Medulla oblongata (tissue), 1 donor: Measurements from ENCODE around the gene CHRNB2.

Experiments
- DNase-seq: peaks from one replicate; pipeline ENCODE4 v3.0.0-alpha.2; 2015; ENCODE audit errors: extremely low spot score

Gene CHRNB2

DNA sequence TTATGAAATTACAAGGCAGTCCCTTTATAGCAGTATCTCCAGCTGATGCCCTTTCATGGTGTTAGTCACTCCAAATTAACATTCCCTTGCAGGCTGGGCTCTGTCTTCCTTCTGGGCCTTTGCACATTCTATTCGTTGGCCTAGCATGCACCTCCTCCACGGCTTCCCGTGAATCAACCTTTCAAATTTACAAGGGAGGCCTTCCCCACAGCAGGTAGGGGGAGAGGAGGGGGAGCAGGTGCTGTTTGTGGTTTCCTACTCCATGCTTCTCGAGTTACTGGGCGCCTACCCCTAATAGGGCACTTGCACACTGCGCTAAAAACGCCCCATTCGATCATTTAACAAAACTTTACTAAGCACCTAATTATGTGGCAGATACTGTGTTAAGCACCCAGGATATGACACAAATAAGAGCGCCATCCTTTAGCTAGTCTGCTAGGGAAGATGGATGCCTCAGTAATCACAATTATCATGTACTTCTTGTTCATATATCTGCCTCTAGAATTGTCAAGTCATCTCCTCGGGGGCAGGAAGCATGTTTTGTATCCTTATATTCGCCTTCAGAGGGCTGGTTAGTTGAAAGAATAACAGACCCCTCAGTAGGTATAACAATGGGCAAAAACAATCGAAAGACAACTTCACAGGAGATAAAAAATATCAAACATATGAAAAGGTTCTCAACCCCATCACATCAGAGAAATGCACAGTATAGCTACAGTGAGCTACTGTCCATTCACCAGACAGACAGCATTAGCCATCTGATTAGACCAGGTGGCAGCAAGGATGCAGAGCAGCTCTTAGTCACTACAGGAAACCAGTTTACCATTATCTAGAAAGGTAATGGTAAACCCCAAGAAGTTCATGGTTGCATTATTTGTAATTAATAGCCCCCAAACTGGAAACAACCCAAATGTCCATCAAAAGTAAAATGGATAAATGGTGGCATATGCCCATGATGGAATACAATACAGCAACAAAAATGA lies 42.1 kb downstream of the CHRNB2 start:
- DNase-seq = no peak

DNA sequence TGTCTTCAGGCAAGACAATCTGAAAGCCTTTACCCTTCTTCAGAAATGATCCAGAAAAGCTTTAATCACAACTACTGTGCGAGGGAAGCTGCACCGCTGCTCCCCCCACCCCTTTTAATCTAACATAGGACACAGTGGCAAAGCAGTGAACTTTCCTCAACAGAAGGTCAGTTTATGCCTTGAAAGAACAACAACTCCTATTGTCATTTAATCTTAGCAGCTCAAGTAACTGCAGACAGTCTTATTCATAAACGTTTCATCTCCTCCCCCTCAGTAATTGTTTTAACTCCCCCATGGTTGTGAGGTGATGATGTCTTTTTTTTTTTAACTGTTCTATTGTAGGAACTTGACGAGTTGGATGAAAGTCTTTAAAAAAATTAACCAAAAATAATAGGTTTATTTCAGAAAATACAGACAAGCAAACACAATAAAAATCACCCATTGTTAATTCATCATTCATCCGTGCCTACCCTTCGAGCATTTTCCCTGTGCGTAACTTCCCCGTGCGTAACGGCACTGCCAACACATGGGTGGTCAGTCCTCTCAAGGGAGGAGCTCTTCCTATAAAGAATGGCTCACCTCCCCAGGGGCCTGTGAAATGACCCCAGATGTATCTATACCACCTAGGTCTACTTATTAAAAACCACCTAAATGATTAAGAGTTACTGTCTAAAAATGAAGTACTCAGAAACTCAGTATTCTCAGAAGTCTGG lies 43.7 kb downstream of the CHRNB2 start:
- DNase-seq = peak; percentile 58

- DNase-seq = no peak
Measured at GRCh38 chr1:154614247-154614646, 46.7 kb downstream of the CHRNB2 start.

DNA sequence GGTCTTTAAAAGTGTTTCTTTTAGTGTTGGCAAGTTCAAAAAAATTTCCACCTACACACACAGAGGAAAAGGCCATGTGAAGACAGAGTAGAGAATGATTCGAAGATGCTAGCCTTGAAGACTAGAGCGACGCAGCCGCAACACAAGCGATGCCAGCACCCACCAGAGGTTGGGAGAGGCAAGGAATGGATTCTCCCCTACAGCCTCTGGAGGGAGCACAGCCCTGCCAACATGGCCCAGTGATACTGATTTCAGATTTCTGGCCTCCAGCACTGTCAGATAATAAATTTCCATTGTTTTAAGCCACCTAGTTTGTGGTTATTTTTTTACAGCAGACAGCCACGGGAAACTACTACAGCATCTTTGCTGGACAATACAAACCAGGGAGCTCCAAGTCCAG lies 47.3 kb downstream of the CHRNB2 start:
- DNase-seq = no peak

DNA sequence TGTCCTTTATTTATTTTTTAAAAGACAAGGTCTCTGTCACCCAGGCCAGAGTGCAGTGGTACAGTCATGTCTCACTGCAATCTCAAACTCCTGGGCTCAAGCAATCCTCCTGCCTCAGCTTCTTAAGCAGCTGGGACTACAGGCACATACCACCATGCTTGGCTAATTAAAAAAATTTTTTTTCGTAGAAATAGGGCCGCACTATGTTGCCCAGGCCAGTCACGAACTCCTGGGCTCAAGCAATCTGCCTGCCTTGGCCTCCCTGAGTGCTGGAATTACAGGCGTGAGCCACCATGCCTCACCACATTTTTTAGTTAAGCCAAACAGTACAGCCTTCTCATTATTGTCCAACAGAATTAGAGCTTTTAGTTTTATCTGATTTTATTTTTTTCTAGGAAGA lies 47.8 kb downstream of the CHRNB2 start:
- no peak for DNase-seq

DNA sequence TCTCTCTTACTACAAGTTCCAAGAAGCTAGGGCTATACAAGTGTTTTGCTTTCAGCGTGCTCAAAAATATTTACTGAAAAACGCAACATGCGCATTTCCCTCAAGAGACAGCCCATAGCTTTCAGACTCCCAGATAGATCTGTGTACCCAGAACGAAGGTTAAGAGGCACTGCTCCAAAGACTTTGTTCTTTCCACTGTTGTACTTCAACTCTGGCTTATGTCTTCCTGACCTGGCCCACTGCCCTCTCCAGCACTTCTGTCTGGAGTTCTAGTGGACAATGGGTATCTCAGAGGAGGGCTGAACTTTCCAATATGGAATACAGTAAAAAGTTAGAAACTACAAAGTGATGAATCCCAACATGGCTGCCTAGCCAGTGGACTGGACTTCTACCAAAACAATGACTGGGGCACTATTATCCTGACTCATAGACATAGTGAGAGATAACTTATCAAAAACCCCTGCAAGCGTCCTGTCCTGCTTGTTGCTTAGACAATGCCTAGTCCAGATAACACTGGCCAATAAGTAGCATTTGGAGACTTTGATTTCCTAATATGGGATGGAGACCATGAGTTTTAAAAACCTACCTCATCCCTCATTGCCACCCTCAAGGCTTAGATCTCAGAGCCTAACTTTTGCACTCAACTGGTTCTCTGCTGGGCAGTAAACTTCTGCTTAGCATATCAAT lies 49.2 kb downstream of the CHRNB2 start:
- no peak for DNase-seq

DNA sequence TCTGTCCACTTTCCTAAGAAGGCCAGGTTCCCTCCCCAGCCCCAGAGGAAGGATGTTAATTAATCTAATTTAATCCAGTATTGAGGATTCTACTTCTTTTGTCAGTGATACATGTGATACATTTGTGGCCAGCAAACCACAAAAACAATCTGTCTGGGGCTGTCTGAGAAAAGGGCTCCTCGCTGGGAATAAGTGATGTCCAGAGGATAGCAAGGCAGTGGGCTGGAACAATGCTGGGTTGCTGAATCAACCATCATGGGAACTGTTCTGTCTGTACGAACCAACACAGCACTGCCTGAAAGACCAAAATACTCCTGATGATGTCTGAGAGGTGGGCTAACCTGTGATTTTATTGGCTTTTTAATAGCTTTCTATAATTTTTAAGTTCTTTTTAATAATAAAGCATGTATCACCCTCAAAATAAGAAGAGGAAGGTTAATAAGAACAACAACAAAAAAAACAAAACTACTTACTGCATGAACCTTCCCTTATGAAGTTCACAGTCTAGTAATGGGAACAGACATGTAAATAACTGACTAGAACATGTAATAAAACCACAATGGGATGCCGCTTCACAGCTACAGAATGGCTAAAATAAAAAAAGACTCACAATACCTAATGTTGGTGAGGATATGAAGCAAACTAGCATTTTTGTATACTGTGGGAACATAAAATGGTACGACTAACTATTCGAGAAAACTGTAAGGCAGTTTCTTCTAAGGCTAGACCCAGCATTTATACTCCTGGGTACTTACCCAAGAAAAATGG lies 51.8 kb downstream of the CHRNB2 start:
- DNase-seq = no peak

DNA sequence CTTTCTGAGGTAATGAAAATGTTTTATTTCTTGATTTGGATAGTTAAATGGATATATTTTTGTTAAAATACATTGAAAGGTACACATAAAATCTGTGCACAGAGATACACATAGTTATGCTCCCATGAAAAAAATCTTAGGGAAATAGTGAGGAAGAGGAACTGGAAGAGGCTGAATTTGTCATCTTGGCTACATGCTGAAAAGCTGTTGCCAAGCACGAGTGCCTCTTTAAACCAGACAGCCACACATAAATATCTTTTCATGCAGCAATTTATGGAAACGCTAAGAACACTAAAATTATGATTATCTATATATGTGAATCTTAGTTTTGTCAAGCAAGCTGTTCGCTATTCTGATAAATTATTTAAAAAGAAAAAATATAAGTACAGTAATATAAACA lies 53.2 kb downstream of the CHRNB2 start:
- no peak for DNase-seq

DNA sequence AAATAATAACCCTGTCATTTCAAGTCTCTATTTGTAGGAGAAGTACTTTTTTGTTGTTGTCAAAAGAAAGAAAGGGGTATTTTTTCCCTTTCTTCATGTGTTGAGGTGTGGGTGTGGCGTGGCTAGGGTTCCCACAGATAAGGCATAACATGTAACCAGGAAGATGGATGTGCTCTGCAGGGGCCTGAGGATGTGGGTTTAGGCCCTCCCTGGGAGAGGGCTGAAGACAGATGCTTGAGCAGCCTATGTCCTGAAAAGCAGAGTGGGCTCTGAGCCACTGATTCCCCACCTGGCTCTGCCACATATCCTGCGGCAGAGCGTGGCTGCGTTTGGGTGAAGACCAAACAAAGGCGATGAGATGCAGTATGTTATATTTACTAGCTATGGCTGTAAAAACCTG lies 54.3 kb downstream of the CHRNB2 start:
- DNase-seq = no peak

DNA sequence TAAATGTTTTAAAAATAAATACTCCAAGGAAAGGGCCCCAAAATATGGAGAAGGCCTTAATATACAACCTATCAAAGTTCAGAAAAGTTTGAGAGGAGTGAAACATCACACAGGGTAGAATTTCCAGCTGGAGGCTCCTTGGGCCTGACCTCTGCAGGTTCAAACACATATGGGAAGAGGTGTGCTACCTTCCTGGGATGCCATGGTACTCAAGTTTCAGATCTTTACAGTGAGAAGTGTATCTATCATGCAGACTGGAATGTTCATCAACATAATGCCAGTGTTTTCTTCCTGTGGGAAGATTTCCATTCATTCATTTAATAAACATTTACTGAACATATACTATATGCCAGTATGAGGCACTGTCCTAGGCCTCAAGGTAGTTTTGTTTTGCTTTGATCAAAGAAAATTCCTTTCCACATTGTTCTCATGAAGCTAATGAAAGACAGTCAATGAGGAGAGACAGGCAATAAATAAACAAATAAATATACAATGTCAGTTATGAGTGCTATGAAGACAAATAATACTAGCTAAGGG lies 55.0 kb downstream of the CHRNB2 start:
- DNase-seq = no peak

GRCh38 chr1:154623358-154623757 lies 55.8 kb downstream of the CHRNB2 start:
- DNase-seq = no peak

DNA sequence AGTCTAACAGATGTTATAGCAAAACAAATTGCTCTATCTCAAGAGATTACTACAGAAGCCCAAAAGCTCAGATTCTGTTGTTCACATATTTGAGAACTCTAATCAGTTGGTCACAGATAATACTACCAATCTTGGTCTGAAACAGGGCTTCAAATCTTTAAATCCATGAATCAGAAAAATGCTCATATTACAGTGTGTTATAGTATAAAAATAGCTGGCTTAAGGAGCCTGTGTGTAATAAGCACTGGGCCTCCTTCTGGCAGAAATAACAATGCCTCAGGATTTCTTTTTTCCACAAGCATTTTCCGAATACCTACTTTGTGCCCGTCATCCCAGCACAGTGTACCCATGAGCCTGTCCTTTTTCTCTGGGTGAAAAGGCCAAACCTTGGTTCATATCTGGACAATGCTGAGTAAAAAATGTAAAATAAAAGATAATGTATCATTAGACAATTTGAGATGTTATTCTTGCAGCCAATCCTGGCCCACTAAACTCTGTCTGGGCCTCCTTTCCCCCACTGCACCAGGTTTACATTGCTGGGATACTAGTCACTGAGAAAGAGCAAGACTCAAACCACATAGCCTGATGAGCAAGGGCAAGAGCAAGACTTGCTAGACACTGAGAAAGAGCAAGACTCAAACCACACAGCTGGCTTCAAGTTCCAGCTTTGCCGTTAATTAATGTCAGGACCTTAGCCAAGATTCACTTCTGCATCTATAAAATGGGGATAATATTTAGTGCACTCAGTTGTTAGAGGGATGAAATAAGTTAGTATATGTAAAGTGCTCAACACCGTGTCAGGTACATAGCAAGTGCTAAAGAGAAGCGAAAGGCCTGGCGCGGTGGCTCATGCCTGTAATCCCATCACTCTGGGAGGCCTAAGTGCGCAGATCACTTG lies 57.4 kb downstream of the CHRNB2 start:
- no peak for DNase-seq

DNA sequence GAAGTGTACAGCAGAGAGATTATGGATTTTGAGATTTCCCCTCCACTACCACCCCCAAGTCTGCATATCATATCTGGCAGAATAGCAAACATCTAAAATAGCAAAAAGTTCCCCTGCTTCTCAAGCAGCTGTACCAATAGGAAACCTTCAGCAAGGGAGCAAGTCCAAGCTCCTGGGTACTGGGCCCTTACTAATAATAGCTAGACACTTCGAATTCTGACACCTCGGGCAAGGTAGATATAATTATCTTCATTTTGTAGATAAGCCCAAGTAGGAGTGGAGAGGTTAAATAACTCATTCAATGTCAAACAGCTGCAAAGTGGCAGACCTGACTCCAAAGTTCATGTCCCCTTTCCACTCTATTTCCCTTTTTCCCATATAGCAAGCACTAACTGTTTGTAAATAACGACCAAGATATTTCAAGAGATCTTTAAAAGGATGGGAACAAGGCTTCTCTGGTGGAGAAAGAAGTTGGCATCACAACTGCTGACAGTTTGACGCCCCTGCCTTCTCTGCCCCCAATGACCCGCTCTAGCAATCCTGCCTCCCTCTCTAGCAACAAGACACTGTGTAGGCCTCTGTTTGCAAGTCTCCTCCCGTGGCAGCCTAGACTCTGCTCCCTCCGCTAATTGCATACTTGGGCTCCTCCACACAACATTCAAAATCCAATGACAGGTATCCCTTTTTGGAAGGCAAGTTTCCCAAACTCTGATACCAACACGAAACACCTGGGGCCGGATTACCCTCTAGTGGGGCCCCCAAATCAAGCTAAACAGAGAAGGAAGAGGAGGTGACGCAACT lies 59.1 kb downstream of the CHRNB2 start:
- peak; percentile 27 for DNase-seq

DNA sequence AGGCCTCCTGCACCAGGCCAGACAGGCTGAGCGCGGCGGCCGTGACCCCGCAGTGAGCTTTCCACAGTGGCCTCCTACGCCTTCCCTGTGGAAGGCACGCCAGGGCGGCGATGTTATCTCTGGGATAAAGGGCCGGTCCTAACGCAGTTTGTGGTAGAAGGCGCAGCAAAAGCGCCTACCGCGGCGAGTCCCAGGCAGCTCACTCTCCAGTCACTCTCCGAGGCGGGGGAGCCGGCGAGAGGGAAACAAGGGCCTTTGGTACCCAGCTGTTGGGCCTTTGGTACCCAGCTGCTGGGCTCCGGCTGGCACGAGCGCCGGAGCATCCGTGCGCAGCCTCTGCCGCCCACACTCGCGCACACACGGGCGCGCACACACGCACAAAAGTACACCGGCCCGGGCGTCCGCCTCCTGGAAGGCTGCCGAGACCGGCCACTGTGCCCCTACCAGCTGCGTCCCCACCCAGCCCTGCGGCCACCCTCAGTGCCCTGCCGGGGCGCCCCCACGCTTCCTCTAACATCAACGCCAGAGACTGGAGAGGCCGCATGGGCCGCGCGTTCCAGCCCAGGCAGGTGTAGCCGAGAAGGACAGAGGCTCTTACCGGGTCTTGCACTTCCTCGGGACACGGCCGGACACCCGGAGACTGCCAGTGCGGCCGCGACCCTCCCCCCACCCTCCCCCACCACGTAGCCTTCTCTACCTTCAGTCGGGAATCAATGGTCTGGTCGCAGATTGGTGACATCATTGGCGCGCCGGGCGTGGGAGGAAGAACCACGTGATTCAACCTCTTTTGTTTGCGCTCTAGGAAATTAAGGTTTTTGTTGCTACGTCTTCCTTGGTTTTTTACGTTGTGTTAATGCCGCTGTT lies 59.9 kb downstream of the CHRNB2 start:
- DNase-seq = peak; percentile 92

- no peak for DNase-seq
Measured at GRCh38 chr1:154628121-154628405, 60.5 kb downstream of the CHRNB2 start.

DNA sequence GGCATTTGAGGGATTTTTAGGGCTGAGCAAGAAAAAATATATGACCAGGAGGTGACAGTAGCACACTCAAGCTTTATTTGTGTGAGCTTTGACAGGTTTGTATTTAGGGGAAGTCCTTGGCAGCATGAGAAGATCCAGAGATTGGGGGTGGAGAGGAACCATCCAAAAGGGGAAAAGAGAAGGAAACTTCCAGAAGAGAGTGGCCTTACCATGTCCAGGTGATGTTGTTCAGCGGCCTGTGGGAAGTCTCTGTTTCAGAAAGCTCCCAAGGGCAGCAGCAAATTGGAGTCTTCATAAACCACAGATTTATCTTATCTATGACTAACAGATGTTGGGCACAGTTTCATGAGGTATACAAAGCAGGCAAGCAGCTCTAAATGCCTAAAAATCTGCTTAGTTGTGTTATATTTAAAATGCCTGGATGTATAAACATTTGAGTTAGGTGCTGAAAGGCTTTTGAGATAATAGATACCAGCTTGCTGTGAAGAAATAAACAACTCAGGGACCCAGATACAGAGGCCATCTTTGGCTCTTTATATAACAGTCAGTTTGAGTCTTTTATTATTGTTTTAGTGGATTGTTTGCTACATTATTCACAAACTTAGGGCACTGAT lies 61.6 kb downstream of the CHRNB2 start:
- no peak for DNase-seq
